ENCODE data around the gene CASP6.
A peak's percentile ranks its signal among the peaks of the same experiment; 100 is the strongest.

CASP6 gene

GRCh38 chr4:109702950-109703663 is at the start of gene CASP6:
CASP6 (minus strand) TSS chr4:109703445; CDS start chr4:109703395, 50 bp downstream.
- DNase-seq (ENCODE audit: low read depth) = peak; percentile 16
- peak; percentile 71 for TF ChIP-seq CTCF (conservative IDR thresholded peaks at IDR 0.05; ENCODE audit: low read depth, low read length)
- H3K4me3 ChIP-seq (ENCODE audit: low read length) = peak within 1 kb of the TSS; percentile 76

DNA sequence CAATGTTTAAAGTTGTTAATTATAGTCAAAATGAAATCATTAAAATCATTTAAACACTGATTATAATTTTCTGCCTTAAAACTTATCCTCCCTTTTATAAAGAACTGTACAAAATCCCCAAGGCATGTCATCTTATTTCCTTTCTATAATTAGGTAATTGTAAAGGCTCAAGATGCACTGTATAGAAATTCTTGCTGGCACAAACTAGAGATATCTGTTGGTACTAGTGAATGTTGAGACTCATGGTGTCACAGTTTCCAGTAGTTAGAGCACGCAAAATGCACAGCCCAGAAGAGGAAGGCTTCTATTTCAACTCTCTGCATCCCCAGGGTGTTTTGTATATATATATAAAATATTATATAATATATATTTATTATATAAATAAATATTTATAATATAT is 49.3 kb upstream of the CASP6 start:
- no peak for DNase-seq (ENCODE audit: low read depth)
- H3K4me3 ChIP-seq (ENCODE audit: low read length) = no peak overlapping the region
- no peak for TF ChIP-seq CTCF (conservative IDR thresholded peaks at IDR 0.05; ENCODE audit: low read depth, low read length)

- no peak overlapping the region for H3K4me3 ChIP-seq (ENCODE audit: low read length)
- no peak for TF ChIP-seq CTCF (conservative IDR thresholded peaks at IDR 0.05; ENCODE audit: low read depth, low read length)
- DNase-seq (ENCODE audit: low read depth) = no peak
Observed at GRCh38 chr4:109751852-109752251, 48.6 kb upstream of the CASP6 start.

- TF ChIP-seq CTCF (conservative IDR thresholded peaks at IDR 0.05; ENCODE audit: low read depth, low read length) = no peak
- no peak overlapping the region for H3K4me3 ChIP-seq (ENCODE audit: low read length)
- DNase-seq (ENCODE audit: low read depth) = no peak
Observed at GRCh38 chr4:109750652-109751244, 47.5 kb upstream of the CASP6 start.

GRCh38 chr4:109749388-109750082 is 46.3 kb upstream of the CASP6 start:
- no peak for TF ChIP-seq CTCF (conservative IDR thresholded peaks at IDR 0.05; ENCODE audit: low read depth, low read length)

GRCh38 chr4:109748114-109748513 is 44.9 kb upstream of the CASP6 start:
- no peak for TF ChIP-seq CTCF (conservative IDR thresholded peaks at IDR 0.05; ENCODE audit: low read depth, low read length)
- H3K4me3 ChIP-seq (ENCODE audit: low read length) = no peak overlapping the region
- no peak for DNase-seq (ENCODE audit: low read depth)

More at GRCh38 chr4:109749388-109750082, 46.3 kb upstream of the CASP6 start:
- no peak overlapping the region for H3K4me3 ChIP-seq (ENCODE audit: low read length)
- no peak for DNase-seq (ENCODE audit: low read depth)
